MM.1S (cell line): ENCODE results near the gene DNAJC18.

Experiments used
- DNase-seq: peaks from one replicate; pipeline ENCODE4 v3.0.0-alpha.2; 2015
- H2AFZ ChIP-seq: fragments of 300-600 bp; sonication (generic); 2 replicates; pipeline ENCODE4 v1.6.0; 2016; ENCODE audit warnings: antibody characterized with exemption, low read length
- H3F3A ChIP-seq: fragments of 300-600 bp; sonication (generic); 2 replicates; pipeline ENCODE4 v1.6.1; 2016; ENCODE audit warnings: mild to moderate bottlenecking, antibody characterized with exemption, low read length, moderate library complexity, mixed read lengths; ENCODE audit not compliant: insufficient read depth
- H3K27ac ChIP-seq: fragments of 300-600 bp; sonication (generic); 2 replicates; pipeline ENCODE4 v1.5.1; 2016; ENCODE audit warnings: mild to moderate bottlenecking, low read length
- H3K27me3 ChIP-seq: fragments of 300-600 bp; sonication (generic); replicated peaks from 2 replicates; pipeline ENCODE4 v1.6.0; 2016; ENCODE audit warnings: low read length; ENCODE audit not compliant: insufficient read depth
- H3K36me3 ChIP-seq: fragments of 300-600 bp; sonication (generic); replicated peaks from 2 replicates; pipeline ENCODE4 v1.6.1; 2016; ENCODE audit warnings: mild to moderate bottlenecking, low read length, mixed read lengths; ENCODE audit not compliant: insufficient read depth
- H3K4me1 ChIP-seq: fragments of 300-600 bp; sonication (generic); 2 replicates; pipeline ENCODE4 v1.6.1; 2016; ENCODE audit warnings: low read length, mixed read lengths
- H3K4me2 ChIP-seq: fragments of 300-600 bp; sonication (generic); 2 replicates; pipeline ENCODE4 v1.6.0; 2016; ENCODE audit warnings: low read depth, low read length
- H3K4me3 ChIP-seq: fragments of 300-600 bp; sonication (generic); 2 replicates; pipeline ENCODE4 v1.5.1; 2016; ENCODE audit warnings: low read length, mixed read lengths
- H3K79me2 ChIP-seq: fragments of 300-600 bp; sonication (generic); 2 replicates; pipeline ENCODE4 v1.6.1; 2016; ENCODE audit warnings: mixed run types, low read length, mixed read lengths
- H3K9ac ChIP-seq: fragments of 300-600 bp; sonication (generic); 2 replicates; pipeline ENCODE4 v1.6.1; 2016; ENCODE audit warnings: low read length, mixed read lengths
- H3K9me2 ChIP-seq: fragments of 300-600 bp; sonication (generic); replicated peaks from 2 replicates; pipeline ENCODE4 v1.6.1; 2016; ENCODE audit warnings: mild to moderate bottlenecking, low read length, mixed read lengths; ENCODE audit not compliant: insufficient read depth
- H3K9me3 ChIP-seq: fragments of 300-600 bp; sonication (generic); replicated peaks from 2 replicates; pipeline ENCODE4 v1.6.1; 2016; ENCODE audit warnings: mild to moderate bottlenecking, low read length, mixed read lengths; ENCODE audit not compliant: insufficient read depth
- H4K20me1 ChIP-seq: fragments of 300-600 bp; sonication (generic); 2 replicates; pipeline ENCODE4 v1.6.1; 2016; ENCODE audit warnings: mild to moderate bottlenecking, low read length, moderate library complexity, mixed read lengths; ENCODE audit not compliant: insufficient read depth
- EZH2 ChIP-seq: fragments of 300-600 bp; sonication (generic); optimal IDR thresholded peaks from 2 replicates; pipeline ENCODE3; 2017; ENCODE audit warnings: low read depth, mild to moderate bottlenecking, antibody characterized with exemption, low read length, mixed read lengths
- EZH2phosphoT487 ChIP-seq: fragments of 300-600 bp; sonication (generic); IDR thresholded peaks from 2 replicates; pipeline ENCODE4 v1.6.1; 2018; ENCODE audit warnings: antibody characterized with exemption, low read length
- TF ChIP-seq, protein P1 (sequence below): fragments of 300-600 bp; sonication (generic); IDR thresholded peaks from 2 replicates; pipeline ENCODE4 v1.5.1; 2016; ENCODE audit warnings: antibody characterized with exemption, low read length, mixed read lengths

The DNAJC18 gene

GRCh38 chr5:139475865-139476617 lies 36.7 kb upstream of the DNAJC18 start:
- no peak overlapping the region for H3K9ac ChIP-seq
- H3K79me2 ChIP-seq, result no peaks in the 10 kb centered on the region
- no peak overlapping the region for H3K4me2 ChIP-seq
- H3K36me3 ChIP-seq, result no peaks in the 10 kb centered on the region
- no peaks in the 10 kb centered on the region for H3F3A ChIP-seq
- H3K9me3 ChIP-seq, result no peaks in the 10 kb centered on the region
- H4K20me1 ChIP-seq, result no peaks in the 10 kb centered on the region
- H2AFZ ChIP-seq, result no peak overlapping the region
- H3K4me3 ChIP-seq, result no peak overlapping the region
- H3K9me2 ChIP-seq, result no peaks in the 10 kb centered on the region
- no peaks in the 10 kb centered on the region for H3K27me3 ChIP-seq
- H3K4me1 ChIP-seq, result no peaks in the 10 kb centered on the region
- no peak overlapping the region for H3K27ac ChIP-seq
- TF ChIP-seq, protein P1, sequence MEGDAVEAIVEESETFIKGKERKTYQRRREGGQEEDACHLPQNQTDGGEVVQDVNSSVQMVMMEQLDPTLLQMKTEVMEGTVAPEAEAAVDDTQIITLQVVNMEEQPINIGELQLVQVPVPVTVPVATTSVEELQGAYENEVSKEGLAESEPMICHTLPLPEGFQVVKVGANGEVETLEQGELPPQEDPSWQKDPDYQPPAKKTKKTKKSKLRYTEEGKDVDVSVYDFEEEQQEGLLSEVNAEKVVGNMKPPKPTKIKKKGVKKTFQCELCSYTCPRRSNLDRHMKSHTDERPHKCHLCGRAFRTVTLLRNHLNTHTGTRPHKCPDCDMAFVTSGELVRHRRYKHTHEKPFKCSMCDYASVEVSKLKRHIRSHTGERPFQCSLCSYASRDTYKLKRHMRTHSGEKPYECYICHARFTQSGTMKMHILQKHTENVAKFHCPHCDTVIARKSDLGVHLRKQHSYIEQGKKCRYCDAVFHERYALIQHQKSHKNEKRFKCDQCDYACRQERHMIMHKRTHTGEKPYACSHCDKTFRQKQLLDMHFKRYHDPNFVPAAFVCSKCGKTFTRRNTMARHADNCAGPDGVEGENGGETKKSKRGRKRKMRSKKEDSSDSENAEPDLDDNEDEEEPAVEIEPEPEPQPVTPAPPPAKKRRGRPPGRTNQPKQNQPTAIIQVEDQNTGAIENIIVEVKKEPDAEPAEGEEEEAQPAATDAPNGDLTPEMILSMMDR, result no peak
- TF ChIP-seq EZH2 (no peak), EZH2phosphoT487 (no peak)
- no peak for DNase-seq

- H3K9ac ChIP-seq, result no peak overlapping the region
- H3K4me2 ChIP-seq, result no peak overlapping the region
- H3K9me2 ChIP-seq, result no peaks in the 10 kb centered on the region
- H3K36me3 ChIP-seq, result no peaks in the 10 kb centered on the region
- no peak overlapping the region for H3K4me3 ChIP-seq
- no peaks in the 10 kb centered on the region for H3K79me2 ChIP-seq
- no peak overlapping the region for H2AFZ ChIP-seq
- no peaks in the 10 kb centered on the region for H3K4me1 ChIP-seq
- H3K9me3 ChIP-seq, result no peaks in the 10 kb centered on the region
- TF ChIP-seq, protein P1, result no peak
- TF ChIP-seq EZH2 (no peak), EZH2phosphoT487 (no peak)
- no peaks in the 10 kb centered on the region for H4K20me1 ChIP-seq
- no peak overlapping the region for H3K27ac ChIP-seq
- H3F3A ChIP-seq, result no peaks in the 10 kb centered on the region
- DNase-seq, result no peak
- H3K27me3 ChIP-seq, result no peaks in the 10 kb centered on the region
Observed at GRCh38 chr5:139474890-139475791, 35.8 kb upstream of the DNAJC18 start.

GRCh38 chr5:139473565-139473964 lies 34.2 kb upstream of the DNAJC18 start:
- Histone ChIP-seq H3F3A (no peaks in the 10 kb centered on the region), H3K9me2 (no peaks in the 10 kb centered on the region), H3K36me3 (no peaks in the 10 kb centered on the region), H3K9ac (no peak overlapping the region), H3K4me3 (no peak overlapping the region), H3K4me2 (no peak overlapping the region), H2AFZ (no peak overlapping the region), H4K20me1 (no peaks in the 10 kb centered on the region), H3K27me3 (no peaks in the 10 kb centered on the region), H3K4me1 (no peaks in the 10 kb centered on the region), H3K9me3 (no peaks in the 10 kb centered on the region), H3K27ac (no peak overlapping the region), H3K79me2 (no peaks in the 10 kb centered on the region)
- TF ChIP-seq EZH2 (no peak), EZH2phosphoT487 (no peak)
- TF ChIP-seq, protein P1, result no peak
- DNase-seq, result no peak
